Measurements from ENCODE around the gene MICA.
"Not testable (repeated sequence)": the region's sequence is repeated elsewhere in the genome, so short reads cannot be mapped to it uniquely, and the experiment has no call there.

The MICA gene

DNA sequence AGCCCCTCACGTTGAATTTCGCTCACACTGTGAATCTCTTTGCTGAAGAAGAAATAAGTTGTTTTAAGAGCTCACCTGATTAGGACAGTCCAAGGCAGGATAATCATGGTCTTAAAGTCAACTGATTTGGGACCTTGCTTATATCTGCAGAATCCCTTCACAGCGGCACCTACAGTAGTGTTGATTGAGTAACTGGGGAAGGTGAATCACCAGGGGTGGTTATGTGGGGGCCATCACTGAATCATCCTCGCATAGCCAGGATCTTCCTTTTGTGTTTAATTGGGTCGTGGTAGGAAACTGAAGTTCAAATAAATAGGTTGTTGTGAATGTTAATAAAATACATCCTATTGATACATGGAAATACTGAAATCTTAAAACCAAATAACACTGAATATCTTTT is 20.2 kb upstream of the MICA start:
- DNase-seq, result peak; percentile 11

DNA sequence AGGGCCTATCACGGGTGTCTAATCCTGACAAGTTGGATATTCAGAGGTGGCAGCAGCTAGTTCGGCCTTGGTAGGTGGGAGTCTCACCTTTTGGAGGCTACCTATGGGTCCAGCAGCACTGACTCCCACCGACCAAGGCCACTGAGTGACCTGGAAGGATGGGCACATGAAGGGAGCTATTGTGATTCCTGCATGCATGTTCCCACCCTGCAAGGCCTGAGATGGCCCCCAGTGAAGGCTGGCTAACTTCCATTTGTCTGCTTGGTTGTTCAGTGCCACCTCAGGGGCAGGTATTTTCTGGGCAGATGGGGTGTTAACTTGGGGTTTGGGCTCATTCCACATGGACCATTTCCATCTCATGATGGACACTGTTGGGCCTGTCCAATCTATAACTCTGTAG is 18.4 kb upstream of the MICA start:
- no peak for DNase-seq

- no peak for DNase-seq
Measured at GRCh38 chr6:31386099-31386498, 17.3 kb upstream of the MICA start.

DNA sequence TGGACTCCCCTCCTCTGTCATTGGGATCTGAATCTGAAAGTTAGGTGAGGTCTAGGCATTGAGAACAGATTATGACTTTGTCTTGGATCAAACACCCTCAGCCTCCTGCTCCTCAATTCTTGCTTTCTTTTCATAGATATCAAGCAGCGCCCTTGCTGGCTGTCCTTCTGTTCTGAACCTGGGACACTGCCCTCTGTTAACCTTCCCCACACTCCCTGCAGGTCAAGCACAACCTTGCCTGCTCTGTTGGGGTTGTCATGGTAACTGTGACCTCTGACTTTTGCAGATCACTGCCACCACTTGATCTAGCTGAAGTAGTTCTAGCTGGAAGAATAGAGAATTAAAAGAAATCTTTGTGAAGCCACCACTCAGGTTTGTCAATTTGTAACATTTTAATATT is 16.4 kb upstream of the MICA start:
- DNase-seq, result no peak

DNA sequence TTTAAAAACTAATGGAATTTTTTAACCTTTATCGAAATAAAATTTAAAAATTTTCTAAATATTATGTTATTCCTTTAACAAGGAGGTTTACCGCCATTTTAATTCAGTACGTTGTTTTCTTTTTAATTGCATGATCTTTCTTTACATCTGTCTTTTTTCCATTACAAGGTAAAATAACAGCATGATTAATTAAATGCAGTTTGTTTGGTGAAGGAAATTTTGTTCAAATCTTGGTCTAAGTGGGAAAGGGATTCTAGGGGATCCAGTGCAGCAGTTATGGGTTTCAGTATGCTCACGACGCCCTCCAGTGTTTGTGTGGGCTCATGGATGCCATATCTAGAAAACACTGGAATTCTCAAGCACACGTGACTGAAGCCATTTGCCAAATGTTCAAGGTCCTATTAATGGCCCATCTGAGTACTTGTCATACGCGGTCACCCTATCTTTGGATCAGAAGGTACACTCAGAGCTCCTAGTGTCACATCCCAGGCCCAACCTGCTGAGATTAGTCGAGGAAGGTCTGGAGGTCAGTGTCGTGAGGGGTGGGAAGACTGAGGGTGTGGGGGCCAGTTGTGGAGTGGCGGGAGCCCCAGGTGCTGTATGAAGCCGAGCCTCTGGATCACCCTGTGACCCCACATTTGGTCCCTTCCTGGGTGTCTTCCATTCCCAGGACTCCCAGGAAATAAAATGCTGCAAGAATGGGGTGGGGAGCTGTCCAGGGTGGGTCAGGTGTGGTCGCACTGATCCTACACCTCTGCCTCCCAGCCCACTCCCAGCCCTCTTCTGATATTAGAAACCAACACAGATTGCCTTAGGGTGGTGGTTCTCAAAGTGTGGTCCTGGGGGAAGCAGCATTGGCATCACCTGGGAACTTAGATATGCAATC is 14.2 kb upstream of the MICA start:
- DNase-seq, result not testable (repeated sequence)

DNA sequence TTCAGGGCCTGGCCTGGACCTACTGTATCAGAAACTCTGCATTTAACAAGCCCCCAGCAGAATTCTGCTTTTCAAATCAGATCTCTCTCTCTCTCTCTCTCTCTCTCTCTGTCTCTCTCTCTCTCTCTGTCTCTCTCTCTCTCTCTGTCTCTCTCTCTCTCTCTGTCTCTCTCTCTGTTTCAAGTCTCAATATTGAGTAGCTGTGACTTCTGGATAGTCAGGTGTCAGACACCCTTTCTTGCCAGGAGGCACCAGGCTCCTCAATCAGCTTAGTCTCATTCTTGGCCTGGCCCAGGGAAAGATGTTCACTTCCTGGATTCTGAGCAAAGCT is 13.6 kb upstream of the MICA start:
- not testable (repeated sequence) for DNase-seq

GRCh38 chr6:31393932-31394331 is 9.5 kb upstream of the MICA start:
- DNase-seq, result no peak

- DNase-seq, result no peak
Measured at GRCh38 chr6:31394381-31394780, 9.0 kb upstream of the MICA start.

- no peak for DNase-seq
Measured at GRCh38 chr6:31395832-31396231, 7.6 kb upstream of the MICA start.

DNA sequence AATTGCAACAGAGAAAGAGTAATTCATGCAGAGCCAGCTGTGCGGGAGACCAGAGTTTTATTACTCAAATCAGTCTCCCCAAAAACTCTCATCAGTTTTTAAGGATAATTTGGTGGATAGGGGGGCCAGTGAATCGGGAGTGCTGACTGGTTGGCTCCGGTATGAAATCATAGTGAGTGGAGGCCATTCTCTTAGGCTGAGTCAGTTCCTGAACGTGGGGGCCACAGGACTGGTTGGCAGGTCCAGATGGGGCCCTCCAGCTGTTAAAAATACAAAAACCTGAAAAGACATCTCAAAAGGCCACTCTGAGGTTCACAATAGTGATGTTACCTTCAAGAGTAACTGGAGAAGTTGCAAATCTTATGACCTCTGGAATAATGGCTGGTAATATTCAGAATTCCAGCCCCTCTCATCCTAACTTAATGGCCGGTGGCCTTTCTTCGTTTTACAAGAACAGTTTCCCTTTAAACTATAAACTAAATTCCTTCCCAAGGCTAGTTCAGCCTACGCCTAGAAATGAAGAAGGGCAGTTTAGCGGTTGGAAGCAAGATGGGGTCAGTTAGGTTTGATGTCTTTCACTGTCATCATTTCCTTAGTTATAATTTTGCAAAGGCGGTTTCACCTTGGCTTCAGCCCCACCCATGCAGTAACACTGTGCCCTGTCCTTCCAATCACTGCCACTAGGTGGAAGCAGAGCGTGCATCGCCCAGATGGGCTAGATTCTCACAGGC is 6.8 kb upstream of the MICA start:
- DNase-seq, result peak; percentile 67

DNA sequence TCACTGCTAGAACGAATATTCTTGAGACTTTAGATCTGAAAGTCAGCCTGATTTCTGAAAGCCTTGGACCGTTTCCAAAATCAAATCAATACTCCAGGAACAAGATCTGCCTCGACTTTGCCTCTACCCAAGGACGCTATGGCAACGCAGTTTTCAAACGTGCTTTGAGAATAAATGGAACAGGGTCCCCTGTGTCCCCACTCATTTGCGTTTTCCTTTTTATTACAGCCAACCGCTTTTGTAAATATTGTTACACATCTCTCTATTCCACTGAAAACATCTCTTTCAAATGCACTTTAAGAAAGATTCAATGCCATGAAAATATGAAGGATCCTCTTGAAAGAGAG is 6.3 kb upstream of the MICA start:
- DNase-seq, result not testable (repeated sequence)

DNA sequence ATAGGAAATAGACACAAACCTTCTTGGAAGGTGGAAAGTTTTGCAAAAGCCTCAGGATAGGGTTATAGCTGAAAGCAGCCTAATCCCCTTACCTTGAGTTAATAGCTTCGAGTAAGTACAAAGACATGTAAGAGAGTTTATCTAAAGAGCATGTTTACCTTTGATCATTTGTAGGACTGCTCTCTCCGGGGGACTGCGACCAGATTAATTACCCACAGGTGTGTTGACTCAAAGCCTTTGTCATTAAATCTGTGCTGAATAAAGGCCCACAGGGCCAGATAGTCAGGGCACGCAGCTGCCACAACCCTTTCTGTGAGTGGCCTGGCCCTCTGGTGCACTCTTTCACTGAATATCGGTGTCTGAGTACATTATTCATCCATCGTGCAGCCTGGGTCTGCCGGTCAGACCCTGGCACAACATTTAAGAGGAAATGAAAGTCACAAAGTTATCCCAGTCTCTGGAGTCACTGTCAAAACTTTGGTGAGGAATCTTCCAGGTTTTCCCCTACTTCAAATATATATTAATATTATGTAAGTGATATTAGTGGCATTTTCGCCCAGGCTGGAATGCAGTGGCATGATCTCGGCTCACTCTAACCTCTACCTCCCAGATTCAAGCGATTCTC is 5.4 kb upstream of the MICA start:
- no peak for DNase-seq

DNA sequence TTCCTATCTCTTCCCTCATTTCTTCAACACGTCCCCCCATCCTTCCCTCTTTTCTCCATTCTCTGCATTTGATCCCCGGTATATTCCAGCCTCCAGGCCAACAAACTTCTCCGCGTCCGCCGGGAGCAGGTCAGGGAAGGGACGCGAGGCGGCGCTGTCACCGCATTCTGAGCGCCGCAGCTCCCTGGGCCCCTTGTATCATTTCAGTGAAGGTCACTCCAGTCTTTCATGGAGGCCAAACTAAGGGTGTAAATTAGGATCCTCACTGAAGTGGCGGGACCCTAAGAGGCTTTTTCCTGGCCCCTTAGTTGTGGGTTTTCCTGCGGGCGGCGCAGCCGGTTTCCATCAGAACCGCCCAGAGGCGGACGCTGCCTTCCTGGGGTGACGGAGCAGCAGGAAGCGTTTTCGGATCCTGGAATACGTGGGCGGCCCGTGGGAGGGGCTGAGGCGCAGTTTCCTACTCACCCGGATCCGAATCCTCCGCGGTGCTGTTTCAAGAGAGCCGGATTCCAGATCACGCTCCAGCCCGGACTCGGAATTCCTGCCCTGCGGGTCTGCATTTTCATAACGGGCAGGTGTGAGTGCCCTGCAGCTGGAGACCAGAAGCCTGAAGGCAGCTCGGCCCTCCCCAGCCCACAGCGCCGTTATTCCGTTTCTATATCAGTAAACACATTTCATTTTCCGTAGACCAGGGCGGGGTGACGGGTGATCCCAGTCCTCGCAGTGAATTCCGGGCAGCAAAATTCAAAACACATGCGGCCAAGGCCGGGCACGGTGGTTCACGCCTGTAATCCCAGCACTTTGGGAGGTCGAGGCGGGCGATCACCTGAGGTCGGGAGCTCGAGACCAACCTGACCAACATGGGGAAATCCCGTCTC is 3.6 kb upstream of the MICA start:
- peak; percentile 90 for DNase-seq

DNA sequence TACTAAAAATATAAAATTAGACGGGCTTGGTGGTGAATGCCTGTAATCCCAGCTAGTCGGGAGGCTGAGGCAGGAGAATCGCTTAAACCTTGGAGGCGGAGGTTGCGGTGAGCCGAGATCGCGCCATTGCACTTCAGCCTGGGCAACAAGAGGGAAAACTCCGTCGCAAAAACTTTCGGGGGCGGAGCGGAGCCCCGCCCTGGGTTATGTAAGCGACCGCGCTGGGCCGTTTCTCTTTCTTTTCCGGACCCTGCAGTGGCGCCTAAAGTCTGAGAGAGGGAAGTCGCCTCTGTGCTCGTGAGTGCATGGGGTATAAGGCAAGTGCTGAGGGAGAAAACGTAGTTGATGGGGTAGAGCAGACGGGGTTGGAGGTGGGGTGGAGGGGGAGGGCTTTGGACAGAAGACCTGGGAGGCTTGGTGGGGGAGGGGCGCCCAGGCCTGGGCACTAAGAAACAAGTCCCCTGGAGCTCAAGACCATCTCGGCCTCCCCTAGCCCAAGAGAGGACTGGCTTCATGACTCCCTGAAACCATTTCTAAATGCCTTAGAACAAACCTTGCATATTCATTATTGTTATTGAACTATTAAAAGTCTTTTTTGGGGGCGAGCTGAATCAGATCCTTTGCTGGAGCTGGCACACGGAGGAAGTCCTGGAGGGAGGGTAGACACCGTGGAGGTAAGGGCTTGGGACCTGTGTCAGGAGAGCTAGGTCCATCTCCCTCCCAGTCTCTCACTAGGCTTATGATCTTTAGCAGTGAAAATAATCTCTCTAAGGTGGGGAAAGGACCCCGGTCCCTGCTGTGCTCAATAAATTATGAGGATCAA is 2.7 kb upstream of the MICA start:
- DNase-seq, result peak; percentile 60

DNA sequence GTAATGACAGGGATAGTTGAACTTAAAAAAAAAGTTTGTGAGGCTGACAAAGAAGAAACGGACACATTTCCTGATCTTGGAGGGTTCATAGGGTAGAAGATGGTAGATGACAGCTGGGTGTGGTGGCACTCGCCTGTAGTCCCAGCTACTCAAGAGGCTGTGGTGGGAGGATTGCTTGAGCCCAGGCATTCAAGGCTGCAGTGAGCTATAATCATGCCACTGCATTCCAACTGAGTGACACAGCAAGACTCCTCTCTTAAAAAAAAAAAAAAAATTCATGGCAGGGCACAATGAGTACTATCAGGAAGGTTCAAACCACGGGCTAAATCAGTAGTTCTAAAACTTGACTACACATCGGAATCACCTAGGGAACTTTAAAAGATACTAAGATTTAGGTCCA is 2.0 kb upstream of the MICA start:
- DNase-seq, result peak; percentile 84

GRCh38 chr6:31402324-31403282 is 792 bp upstream of the MICA start:
- peak; percentile 6 for DNase-seq

GRCh38 chr6:31404061-31404364 is 618 bp downstream of the MICA start:
- DNase-seq, result not testable (repeated sequence)

DNA sequence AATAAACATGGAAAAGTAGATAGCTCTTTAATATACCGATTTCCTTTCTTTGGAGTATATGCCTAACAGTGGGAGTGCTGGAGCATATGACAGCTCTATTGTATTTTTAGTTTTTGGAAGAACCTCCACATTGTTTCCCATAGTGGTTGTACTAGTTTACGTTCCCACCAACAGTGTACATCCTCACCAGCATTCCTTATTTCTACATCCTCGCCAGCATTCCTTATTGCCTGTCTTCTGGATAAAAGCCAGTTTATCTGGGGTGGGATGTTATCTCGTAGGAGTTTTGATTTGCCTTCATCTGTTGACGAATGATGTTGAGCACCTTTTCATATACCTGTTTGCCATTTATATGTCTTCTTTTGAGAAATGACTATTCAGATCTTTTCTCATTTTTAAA is 2.6 kb downstream of the MICA start:
- DNase-seq, result peak; percentile 14

GRCh38 chr6:31407699-31408098 is 4.3 kb downstream of the MICA start:
- DNase-seq, result peak; percentile 78

GRCh38 chr6:31412506-31412905 is 9.1 kb downstream of the MICA start:
- no peak for DNase-seq

- not testable (repeated sequence) for DNase-seq
Measured at GRCh38 chr6:31414148-31414770, 10.9 kb downstream of the MICA start.

Measured in fibroblast of skin of right quadriceps (primary cell).